Thyroid gland (tissue), 4 donors: Measurements from ENCODE around the gene RYR3. TPM values are rescaled to one million over a fixed set of nuclear protein-coding genes. Genes with fewer than 3 reads are reported as not detected.

ENCODE experiments used
- DNase-seq, 2 donors: peaks; one replicate each; pipeline ENCODE4 v3.0.0-alpha.2; 2019
- H3K27ac ChIP-seq, 3 donors: fragments of 200-600 bp; sonication (generic); 1 replicate in 2 of 3; 2 replicates in 1 of 3; pipeline ENCODE4 v1.5.1; 2016 to 2019; ENCODE audit warnings: mild to moderate bottlenecking in 1 of 3, moderate library complexity in 1 of 3
- H3K27me3 ChIP-seq: fragments of 200-600 bp; sonication (generic); one replicate; pipeline ENCODE4 v1.5.1; 2019
- H3K36me3 ChIP-seq, 2 donors: fragments of 200-600 bp; sonication (generic); one replicate each; pipeline ENCODE4 v1.5.1; 2016 to 2019
- H3K4me1 ChIP-seq, 2 donors: fragments of 200-600 bp; sonication (generic); one replicate each; pipeline ENCODE4 v1.5.1; 2017 to 2019
- H3K4me3 ChIP-seq, 3 donors: fragments of 200-600 bp; sonication (generic); replicated peaks in 1 of 3; 1 replicate in 2 of 3; 2 replicates in 1 of 3; pipeline ENCODE4 v1.5.1; 2016; ENCODE audit warnings: mild to moderate bottlenecking in 1 of 3
- H3K9me3 ChIP-seq: fragments of 200-600 bp; sonication (generic); one replicate; pipeline ENCODE4 v1.5.1; 2017
- CTCF ChIP-seq, 6 experiments: fragments of 200-600 bp in 3 of 6; fragments of 450-650 bp in 3 of 6; sonication (generic) in 3 of 6; IDR thresholded peaks; one replicate each; pipeline ENCODE4 v1.5.1; 2016 to 2019; ENCODE audit warnings: antibody characterized with exemption in 6 of 6, mild to moderate bottlenecking in 2 of 6, inconsistent platforms in 1 of 6, moderate library complexity in 1 of 6
- POLR2A ChIP-seq, 2 donors: fragments of 450-650 bp; IDR thresholded peaks; one replicate each; pipeline ENCODE4 v1.6.1; 2017; ENCODE audit warnings: antibody characterized with exemption in 2 of 2, mild to moderate bottlenecking in 2 of 2, moderate library complexity in 1 of 2
- WGBS, 2 donors: methylation state at CpG; one replicate each; pipeline ENCODE4 v1.1.5; 2017; 5-methylcytosine and 5-hydroxymethylcytosine counted together
- intact Hi-C: fragments of 100-400 bp; cut with DNase I; formaldehyde crosslinking; loops from one replicate; pipeline ENCODE4 v1.15.1; 2023
- total RNA-seq, 4 donors: library from RNA; depleted of rRNA; stranded (reverse); fragments of >200 nt; gene quantifications; one replicate each; pipeline ENCODE4 v1.2.3, GENCODE V29; 2016

Gene RYR3
- total RNA-seq, 4 donors from 2014 or later = 0.27 to 4.2 (median 0.34) TPM

- no peaks in the 10 kb centered on the region for H3K36me3 ChIP-seq
- TF ChIP-seq POLR2A (IDR thresholded peaks at IDR 0.05) (no peak), CTCF (IDR thresholded peaks at IDR 0.05) (no peak)
- no peaks in the 10 kb centered on the region for H3K4me1 ChIP-seq
- H3K9me3 ChIP-seq = no peaks in the 10 kb centered on the region
- DNase-seq = no peak
- WGBS, 2 donors = 87 to 92% methylated on average over 6 of the region's 6 CpGs
- no peak overlapping the region for H3K4me3 ChIP-seq
- H3K27me3 ChIP-seq = no peaks in the 10 kb centered on the region
- intact Hi-C loops = no loop called here
- no peak overlapping the region for H3K27ac ChIP-seq
Observed at GRCh38 chr15:33467146-33467815, 156.5 kb downstream of the RYR3 start.

DNA sequence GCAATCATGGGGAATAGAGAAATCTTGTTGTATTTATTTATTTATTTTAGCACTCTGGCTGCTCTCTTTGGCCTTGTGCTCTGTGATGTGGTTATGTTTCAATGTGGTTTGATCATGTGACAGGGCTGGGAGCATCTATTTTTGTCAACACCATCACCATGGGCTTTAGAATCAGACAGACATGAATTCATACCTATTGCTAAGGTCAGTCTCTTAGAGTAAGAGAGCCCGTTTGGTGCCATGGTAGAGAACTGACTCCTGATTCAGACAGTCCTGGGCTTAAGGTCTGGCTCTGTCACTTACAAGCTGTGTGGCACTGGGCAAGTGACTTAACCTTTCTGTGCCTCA, 157.0 kb downstream of the RYR3 start:
- Histone ChIP-seq H3K36me3 (no peaks in the 10 kb centered on the region), H3K9me3 (no peaks in the 10 kb centered on the region), H3K27ac (no peak overlapping the region), H3K4me3 (no peak overlapping the region), H3K4me1 (no peaks in the 10 kb centered on the region), H3K27me3 (no peaks in the 10 kb centered on the region)
- TF ChIP-seq POLR2A (IDR thresholded peaks at IDR 0.05) = no peak
- no peak for TF ChIP-seq CTCF (IDR thresholded peaks at IDR 0.05)
- 78 to 94% methylated on average over 1 of the region's 1 CpG for WGBS, 2 donors
- DNase-seq = no peak
- intact Hi-C loops = no loop called here

DNA sequence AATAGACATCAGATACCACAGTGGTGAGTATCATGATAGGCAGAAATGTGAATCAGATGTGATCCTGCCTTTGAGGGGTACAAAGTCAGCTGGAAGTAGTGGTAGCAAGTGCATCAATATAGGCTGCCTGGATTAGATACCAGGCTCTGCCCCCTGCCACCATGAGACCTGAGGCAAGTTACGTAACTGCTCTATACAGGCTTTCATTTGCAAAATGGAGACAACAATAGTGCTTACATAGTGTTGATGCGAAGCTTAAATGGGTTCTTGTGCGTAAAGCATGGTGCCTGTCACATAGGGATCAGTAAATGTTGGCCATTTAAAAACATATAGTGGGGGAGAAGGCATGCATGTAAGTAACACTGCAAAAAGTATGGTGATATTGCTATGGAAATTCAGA, 158.0 kb downstream of the RYR3 start:
- 86 to 90% methylated on average over 3 of the region's 3 CpGs for WGBS, 2 donors

GRCh38 chr15:33473005-33473404, 162.2 kb downstream of the RYR3 start:
- no peaks in the 10 kb centered on the region for H3K4me1 ChIP-seq
- H3K27me3 ChIP-seq = no peaks in the 10 kb centered on the region
- intact Hi-C loops = no loop called here
- TF ChIP-seq CTCF (IDR thresholded peaks at IDR 0.05) (no peak), POLR2A (IDR thresholded peaks at IDR 0.05) (no peak)
- H3K27ac ChIP-seq = no peak overlapping the region
- H3K9me3 ChIP-seq = no peaks in the 10 kb centered on the region
- H3K4me3 ChIP-seq = no peak overlapping the region
- no peaks in the 10 kb centered on the region for H3K36me3 ChIP-seq
- no peak for DNase-seq
- 74 to 78% methylated on average over 5 of the region's 5 CpGs for WGBS, 2 donors

More for the DNA sequence above, 158.0 kb downstream of the RYR3 start:
- Histone ChIP-seq H3K36me3 (no peaks in the 10 kb centered on the region), H3K27me3 (no peaks in the 10 kb centered on the region), H3K4me3 (no peak overlapping the region), H3K9me3 (no peaks in the 10 kb centered on the region), H3K27ac (no peak overlapping the region), H3K4me1 (no peaks in the 10 kb centered on the region)
- no peak for DNase-seq
- intact Hi-C loops = no loop called here
- no peak for TF ChIP-seq POLR2A (IDR thresholded peaks at IDR 0.05)
- TF ChIP-seq CTCF (IDR thresholded peaks at IDR 0.05) = no peak

DNA sequence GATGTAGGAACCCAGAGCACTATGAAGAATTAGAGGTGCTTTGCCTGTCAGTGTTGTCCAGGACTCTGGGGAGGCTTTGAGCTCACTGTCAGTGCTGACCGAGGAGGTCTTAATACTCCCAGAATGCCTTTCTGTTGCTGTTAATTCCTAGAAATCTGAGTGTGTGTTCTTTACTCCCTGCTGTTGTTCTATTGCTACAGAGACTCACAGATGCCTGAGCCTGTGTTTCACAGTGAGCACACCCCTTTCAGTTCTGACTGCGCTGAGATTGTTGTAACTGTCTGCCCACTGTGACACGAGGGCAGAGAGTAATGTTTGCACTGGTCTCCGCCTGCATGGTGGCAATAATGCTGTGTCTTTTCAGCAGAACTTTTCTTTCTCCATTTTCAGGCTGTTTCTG, 162.9 kb downstream of the RYR3 start:
- Histone ChIP-seq H3K9me3 (no peaks in the 10 kb centered on the region), H3K27ac (no peak overlapping the region), H3K36me3 (no peaks in the 10 kb centered on the region), H3K4me3 (no peak overlapping the region), H3K4me1 (no peaks in the 10 kb centered on the region), H3K27me3 (no peaks in the 10 kb centered on the region)
- intact Hi-C loops = no loop called here
- WGBS, 2 donors = 49% methylated on average over 4 of the region's 4 CpGs
- no peak for DNase-seq
- no peak for TF ChIP-seq CTCF (IDR thresholded peaks at IDR 0.05)
- no peak for TF ChIP-seq POLR2A (IDR thresholded peaks at IDR 0.05)
